Stimulated activated CD4-positive, alpha-beta T cell treated with anti-CD3 and anti-CD28 coated beads, Interleukin-12 subunit alpha, Interleukin-12 subunit beta, amount 100 ng/mL, for 48 hours (primary cell): ENCODE measurements around the gene KPNA3.

Experiments
- DNase-seq, 3 donors: peaks; one replicate each; pipeline ENCODE4 v3.0.0-alpha.2; 2020; ENCODE audit warnings: low read depth in 2 of 3, low spot score in 1 of 3

Gene KPNA3

DNA sequence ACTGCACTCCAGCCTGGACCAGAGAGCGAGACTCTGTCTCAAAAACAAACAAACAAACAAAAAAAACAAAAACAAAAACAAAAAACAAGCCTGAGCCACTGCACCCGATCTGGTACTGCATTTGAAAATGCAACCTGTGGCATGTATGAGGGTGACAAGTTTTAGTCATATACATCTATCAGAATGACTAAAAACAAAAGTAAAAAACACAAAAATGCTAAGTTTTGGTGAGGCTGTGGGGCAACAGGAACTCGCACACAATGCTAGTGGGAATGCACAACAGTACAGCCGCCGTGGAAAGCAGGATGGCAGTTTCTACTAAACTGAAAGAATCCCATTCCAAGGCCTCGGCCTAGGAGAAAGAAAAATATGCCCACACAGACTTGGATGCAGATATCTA, 109.0 kb downstream of the KPNA3 start:
- peak in 1 of 3 donors; percentile 18 for DNase-seq

DNA sequence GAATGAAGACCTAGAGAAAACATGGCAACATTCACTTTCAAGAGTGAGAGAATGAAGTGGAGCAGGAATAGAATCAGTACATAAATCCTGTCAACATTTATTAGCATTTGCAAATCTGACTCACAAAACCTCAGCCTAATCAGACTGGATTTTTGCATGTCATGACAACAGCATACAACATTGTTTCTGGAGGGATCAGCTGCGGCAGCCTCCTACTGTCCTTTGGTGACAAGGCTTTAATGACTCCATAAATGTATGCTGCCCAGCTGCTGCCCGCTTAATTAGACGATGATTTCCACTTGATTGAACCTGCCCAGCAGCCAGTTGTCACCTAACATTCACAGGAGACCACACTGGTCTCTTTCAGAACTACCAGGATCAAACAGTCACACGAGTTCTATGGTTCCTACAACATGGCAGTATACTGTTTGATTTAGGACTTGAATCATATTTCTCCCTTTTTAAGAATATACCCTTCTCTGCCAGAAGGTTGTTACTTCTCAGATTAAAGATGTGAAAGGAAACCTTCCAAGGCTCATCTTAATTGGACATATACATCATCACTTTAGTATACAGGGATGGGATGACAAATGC, 110.5 kb downstream of the KPNA3 start:
- no peak for DNase-seq

DNA sequence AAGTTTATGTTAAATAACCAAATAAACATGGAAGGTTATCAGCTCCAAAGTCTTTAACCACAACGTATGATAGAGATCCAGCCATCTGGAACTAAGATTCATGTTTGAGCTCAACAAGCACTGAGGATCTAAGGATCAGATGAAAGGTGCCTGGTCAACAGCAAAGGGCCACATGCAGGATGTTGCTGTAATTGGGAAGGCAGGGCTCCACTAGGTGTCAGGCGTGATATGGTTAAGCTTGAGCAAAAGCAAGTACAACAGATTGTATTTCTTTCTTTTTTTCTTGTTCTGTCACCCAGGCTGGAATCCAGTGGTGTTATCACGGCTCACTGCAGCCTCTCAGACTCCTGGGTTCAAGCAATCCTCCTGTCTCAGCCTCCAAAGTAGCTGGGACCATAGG, 113.2 kb downstream of the KPNA3 start:
- DNase-seq: no peak

DNA sequence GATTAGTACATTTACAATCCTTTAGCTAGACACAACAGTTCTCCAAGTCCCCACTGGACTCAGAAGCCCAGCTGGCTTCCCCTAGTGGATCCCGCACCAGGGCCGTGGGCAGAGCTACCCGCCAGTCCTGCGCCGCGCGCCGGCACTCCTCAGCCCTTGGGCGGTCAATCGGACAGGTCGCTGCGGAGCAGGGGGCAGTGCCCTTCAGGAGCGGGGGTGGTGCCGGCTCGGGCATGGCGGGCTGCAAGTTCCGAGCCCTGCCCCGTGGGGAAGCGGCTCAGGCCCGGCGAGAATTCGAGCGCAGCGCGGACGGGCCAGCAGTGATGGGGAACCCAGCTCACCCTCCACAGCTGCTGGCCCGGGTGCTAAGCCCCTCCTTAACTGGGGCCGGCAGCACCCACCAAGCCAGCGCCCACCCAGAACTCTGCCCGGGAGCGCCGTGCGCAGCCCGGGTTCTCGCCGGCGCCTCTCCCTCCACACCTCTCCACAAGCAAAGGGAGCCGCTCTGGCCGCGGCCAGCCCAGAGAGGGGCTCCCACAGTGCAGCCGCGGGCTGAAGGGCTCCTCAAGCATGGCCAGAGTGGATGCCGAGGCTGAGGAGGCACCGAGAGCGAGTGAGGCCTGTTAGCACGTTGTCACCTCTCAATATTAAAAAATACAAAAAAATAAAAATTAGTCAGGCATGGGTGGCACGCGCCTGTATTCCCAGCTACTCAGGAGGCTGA, 114.1 kb downstream of the KPNA3 start:
- no peak for DNase-seq

DNA sequence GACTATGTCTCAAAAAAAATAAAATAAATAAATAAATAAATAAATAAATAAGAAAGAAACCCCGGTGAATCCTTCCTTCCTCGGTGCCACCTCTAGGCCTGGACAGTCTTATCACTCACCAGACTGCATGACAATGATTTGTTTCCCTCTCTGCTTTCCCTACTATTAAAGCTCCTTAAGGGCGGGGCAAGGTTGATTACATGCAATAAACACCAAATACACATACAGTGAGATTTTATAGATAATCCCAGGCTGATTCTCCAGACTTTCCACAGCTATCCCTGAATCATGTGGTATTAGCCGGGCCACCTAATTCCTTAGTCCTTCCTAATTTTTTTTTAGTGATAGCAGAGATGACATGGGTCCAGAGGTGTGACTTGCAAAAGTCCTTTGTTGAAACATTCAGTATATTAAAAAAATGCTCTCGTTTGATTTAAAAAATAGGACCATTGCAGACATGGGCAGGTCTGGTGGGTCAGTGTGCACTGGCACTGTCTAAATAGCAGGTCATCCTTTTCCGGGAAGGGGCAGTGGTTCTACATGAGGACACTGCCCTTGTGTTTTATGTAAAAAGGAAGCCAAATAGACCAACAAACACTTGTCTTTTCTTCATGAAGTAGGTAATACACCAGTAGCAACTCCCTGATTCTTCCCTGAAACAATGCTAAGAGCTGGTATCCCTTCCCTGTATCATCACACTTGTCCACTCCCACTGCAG, 115.7 kb downstream of the KPNA3 start:
- no peak for DNase-seq

DNA sequence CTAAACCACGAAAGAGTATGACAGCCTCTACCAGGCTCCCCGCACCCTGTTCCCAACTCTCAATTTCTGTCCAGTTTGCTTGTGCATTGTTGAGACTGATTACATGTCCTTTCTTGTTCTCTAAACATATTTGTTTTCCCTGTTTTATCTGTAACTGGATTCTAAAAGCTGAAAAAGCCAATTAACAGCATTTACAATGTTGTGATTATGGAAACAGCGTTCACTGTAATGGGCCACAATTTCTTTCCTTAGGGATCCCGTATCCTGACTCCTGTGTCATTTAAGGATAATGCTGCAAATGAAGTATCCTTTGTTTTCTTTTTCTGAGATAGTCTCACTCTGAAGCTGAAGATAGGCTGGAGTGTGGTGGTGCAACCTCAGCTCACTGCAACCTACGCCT, 121.7 kb downstream of the KPNA3 start:
- DNase-seq: no peak

DNA sequence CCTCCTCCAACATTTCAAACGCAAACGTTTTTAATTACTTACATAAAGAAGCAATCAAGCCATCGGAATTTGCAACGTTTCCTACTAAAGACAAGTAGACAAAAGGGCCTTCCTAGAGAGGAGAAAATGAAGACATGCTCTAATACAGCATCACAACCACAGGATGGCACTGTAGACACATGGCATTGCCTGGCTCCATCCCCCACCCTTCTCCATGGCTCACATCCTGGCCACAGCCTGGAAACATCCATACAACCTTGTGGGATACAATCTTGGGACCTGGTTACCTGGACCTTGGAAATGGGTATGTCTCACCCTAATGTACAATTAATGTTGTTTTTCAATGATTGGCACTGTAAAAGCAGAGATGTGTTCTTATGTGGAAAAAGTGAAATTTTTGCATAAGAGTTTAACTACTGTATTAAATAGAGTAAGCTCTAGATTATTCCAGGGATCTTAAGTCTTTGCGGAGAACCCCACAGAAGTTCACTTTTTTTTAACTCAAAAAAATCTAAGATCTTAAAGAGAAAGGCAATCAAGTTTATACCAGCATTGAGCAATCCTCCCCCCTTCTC, 122.7 kb downstream of the KPNA3 start:
- DNase-seq: no peak

DNA sequence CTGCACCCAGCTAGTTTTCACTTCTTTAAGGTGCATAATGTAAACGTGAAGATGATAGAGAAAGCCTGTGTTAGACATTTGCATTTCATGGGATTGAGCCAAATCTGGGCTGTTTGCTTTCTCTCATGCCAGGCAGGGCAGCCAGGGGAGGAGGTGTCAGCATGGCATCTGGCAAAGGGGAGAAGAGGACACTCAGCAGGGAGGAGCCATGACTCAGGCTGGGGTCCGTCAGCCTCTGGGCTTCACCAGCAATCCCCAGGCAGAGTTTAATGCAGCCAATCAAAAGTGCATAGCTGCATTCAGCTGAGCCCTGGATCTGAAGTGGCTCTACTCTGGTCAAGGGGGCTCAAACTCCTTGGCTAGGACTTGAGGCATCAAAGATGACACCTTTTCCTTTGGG, 124.7 kb downstream of the KPNA3 start:
- DNase-seq: no peak

DNA sequence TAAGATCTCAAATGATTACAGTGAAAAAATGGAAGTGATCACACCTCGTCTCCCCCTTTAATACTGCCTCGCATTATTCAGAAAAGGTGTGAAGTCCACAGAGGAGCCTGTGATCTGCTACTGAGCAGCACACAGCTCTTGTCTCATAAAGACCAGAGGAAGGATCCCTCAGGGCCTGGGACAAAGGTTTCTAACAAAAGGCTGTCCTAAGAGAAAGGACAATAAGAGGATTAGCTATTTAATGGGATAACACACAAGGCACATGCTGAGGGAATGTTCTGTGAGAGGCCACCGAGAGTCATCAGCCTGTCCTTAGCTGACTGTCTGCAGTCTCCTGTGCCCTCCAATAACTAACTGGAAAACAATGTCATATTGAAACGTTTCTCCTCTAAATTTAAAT, 127.9 kb downstream of the KPNA3 start:
- no peak for DNase-seq

DNA sequence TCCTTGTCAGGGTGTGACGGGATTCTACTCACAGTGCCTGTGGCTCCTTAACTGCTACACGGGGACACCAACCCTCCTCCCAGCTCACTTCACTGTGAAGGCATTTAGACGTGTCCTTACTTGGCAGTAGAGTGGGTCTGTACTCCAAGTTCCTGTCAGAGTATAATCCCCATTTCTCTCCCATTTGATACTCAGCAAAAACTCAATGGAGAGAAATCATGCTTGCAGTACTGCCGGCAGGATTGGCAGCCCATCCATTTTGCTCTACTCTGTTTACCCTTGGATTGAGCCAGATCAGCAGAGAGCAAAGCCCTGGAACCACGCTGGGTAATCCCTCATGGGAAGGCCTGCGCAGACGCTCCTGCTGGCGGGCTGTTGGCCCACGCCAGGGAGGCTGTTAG, 135.2 kb downstream of the KPNA3 start:
- no peak for DNase-seq

DNA sequence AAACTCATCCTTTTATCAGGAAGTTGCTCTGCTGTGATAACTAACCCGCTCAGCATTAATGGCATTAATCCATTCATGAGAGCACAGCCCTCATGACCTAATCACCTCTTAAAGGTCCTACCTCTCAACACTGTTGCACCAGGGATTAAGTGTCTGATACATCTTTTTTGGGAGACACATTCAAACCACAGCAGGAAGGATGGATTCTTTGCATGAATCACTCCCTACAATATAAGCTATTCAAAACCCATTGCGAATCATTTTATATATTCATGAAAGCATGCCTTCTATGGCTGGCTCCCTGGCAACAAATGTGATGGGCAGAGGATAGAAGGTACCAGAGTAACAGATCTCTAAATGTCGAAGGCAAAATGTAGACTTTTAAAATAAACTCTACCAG, 136.6 kb downstream of the KPNA3 start:
- DNase-seq: no peak

DNA sequence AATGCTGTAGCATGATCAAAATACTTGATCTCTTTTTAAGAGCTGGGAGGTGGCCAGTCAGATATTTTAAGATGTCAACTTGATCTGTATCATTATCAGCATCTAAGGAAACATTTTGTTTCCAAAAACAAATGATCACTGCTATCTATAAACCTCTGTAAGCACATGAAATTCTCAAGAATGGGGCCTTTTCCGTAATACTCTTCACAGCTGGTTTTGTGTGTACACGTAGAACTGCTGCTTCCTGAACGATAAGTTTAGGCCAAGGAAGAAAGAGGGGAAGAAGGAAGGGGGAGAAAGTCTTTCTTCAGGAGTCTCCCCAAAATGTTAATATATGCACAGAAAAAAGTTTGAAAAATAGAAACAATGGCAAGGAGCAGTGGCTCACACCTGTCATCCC, 138.5 kb downstream of the KPNA3 start:
- DNase-seq: no peak

DNA sequence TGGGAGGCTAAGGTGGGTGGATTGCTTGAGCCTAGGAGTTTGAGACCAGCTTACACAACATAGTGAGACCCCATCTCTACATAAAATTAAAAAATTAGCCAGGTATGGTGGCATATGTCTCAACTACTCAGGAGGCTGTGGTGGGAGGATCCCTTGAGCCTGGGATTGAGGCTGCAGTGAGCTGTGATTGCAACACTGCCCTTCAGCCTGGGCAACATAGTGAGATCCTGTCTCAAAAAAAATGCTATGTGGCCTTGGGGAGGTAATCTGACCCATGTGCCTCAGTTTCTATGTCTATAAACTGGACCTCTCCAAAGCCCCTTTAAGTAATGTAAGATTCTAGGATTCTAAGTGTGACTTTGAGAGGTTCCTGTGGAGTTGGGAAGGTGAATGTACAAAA, 139.0 kb downstream of the KPNA3 start:
- no peak for DNase-seq

DNA sequence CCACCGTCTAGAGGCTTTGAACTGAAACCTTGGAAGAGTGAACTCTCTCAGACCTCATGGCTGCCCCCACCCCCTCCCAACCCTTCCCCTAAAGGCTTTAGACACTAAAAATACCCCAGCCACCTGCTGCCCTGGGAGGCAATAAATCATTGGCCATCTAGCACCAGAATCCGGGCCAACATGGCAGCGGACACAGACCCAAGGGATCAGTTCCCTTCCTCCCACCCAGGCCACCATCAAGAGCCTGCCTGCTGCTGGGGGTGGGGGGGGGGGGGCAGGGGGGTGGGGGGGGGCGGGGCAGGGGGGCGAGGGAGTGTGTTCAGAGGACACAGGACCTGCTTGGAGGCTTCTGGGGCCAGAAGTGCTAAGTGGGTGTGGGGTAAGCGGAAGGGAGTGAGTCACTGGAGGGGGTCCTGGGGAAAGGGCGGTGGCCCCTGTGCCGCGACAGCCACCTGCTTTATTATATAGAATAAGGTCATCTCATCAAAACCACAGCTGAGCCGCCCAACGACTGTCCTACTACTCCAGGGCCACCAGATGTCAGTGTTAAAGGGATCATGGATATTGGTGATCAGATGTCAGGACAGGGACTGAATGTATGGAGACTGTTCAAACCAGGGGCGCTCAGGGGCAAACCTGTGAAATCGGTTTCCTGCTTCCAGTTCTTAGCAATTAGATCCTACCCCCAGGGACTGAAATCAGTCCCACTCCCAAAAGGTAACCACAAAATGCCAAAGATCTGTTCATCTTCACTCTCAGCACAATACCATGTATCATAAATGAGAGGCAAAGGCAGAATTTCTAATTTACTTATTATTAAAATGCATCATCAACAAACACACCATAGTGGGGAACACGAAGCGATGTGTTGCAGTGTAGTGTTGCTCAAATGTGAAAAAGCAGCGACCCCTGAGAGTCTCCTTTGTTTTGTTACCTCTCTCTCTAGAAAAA, 139.9 kb downstream of the KPNA3 start:
- DNase-seq: no peak

DNA sequence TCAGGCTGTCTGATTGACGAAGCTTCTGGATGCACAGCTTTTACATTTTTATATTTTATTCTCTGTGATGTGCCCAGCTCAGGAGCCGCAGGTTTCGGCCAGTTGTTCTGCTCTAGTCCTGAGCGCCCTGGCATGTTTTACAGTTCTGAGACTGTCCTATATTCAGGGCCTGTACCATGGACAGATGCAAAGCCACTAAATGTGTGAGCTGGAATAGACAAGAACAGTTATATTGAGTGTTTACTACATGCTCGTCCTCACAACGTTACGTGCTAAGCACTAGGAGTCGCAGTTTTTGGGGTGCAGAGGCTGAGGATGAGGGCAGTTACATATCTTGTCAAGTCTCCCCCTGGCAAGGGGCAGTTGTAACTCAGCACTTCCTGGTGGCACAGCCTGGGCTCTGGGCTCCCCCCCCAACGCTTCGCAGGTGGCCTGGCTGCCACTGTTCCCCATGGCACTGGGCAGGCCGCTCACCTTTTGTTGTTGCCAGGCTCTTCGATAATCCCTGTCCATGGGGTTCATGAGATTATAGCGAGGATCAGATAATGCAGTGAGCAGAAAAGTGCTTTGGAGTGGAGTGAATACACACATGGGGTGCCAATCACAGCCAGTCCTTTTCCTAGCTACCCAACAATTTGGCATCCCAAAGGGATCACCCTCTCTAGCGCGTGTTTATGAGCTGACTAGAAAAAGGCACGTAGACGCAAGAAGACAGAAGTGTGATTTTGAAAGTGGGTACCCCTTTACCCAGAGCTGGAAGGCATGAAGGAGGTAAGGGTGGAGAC, 140.7 kb downstream of the KPNA3 start:
- no peak for DNase-seq

DNA sequence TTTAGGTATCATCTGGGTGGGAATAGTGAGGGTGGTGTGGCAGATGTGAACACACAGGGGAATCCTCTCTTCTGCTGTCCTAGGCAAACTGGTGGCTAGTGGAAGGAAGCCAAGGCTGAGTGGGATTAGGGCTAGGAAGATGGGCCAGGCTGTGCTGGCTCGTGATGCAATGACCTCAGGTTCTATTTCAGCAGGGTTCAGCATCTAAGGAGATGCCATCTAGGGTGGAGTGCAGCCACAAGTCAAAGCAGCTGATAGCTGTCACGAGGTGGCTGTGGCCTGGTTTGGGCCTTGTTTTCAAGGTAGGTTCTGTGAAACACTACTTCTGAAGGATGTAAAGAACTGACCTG, 142.5 kb downstream of the KPNA3 start:
- DNase-seq: no peak
